Urothelium cell line (cell line): ENCODE results near the gene CNTN1.
A peak's percentile ranks its signal among the peaks of the same experiment; 100 is the strongest.
"Not testable (repeated sequence)": the region's sequence is repeated elsewhere in the genome, so short reads cannot be mapped to it uniquely, and the experiment has no call there.

Source experiments
- DNase-seq: peaks from one replicate; pipeline ENCODE4 v3.0.0; 2011; ENCODE audit warnings: low spot score, mixed read lengths
- FAIRE-seq: peaks from 2 replicates; lab custom pipeline; 2011; peaks lifted over from hg19 to GRCh38; lab: Jason Lieb, UNC

CNTN1 gene

GRCh38 chr12:41014643-41015020, 322.4 kb downstream of the CNTN1 start:
- FAIRE-seq (no peak), DNase-seq (no peak)

- FAIRE-seq (no peak), DNase-seq (no peak)
These were observed 325.8 kb downstream of the CNTN1 start for GRCh38 chr12:41018010-41018409.

GRCh38 chr12:41019461-41019860, 327.2 kb downstream of the CNTN1 start:
- FAIRE-seq (no peak), DNase-seq (no peak)

GRCh38 chr12:41023836-41024235, 331.6 kb downstream of the CNTN1 start:
- DNase-seq (no peak), FAIRE-seq (peak; percentile 9)

GRCh38 chr12:41026151-41026550, 333.9 kb downstream of the CNTN1 start:
- no peak for FAIRE-seq
- DNase-seq = no peak

- no peak for DNase-seq
- FAIRE-seq = no peak
These were observed 340.1 kb downstream of the CNTN1 start for GRCh38 chr12:41032386-41032785.

- FAIRE-seq (no peak), DNase-seq (no peak)
These were observed 342.4 kb downstream of the CNTN1 start for GRCh38 chr12:41034686-41035085.

GRCh38 chr12:41039461-41039860, 347.2 kb downstream of the CNTN1 start:
- DNase-seq (no peak), FAIRE-seq (no peak)

- no peak for DNase-seq
- no peak for FAIRE-seq
These were observed 353.3 kb downstream of the CNTN1 start for GRCh38 chr12:41045509-41045908.

- FAIRE-seq (no peak), DNase-seq (no peak)
These were observed 356.8 kb downstream of the CNTN1 start for GRCh38 chr12:41049033-41049432.

- FAIRE-seq = no peak
- DNase-seq = no peak
These were observed 359.7 kb downstream of the CNTN1 start for GRCh38 chr12:41051954-41052353.

GRCh38 chr12:41052441-41052840, 360.2 kb downstream of the CNTN1 start:
- FAIRE-seq = no peak
- DNase-seq = no peak

GRCh38 chr12:41053046-41053445, 360.8 kb downstream of the CNTN1 start:
- DNase-seq = no peak
- no peak for FAIRE-seq

GRCh38 chr12:41055875-41056577, 363.8 kb downstream of the CNTN1 start:
- DNase-seq (peak; percentile 16), FAIRE-seq (no peak)

GRCh38 chr12:41058266-41058665, 366.0 kb downstream of the CNTN1 start:
- no peak for FAIRE-seq

GRCh38 chr12:41061192-41061591, 369.0 kb downstream of the CNTN1 start:
- DNase-seq = no peak
- FAIRE-seq = no peak

More at GRCh38 chr12:41058266-41058665, 366.0 kb downstream of the CNTN1 start:
- DNase-seq = no peak

- DNase-seq = no peak
These were observed 372.2 kb downstream of the CNTN1 start for GRCh38 chr12:41064411-41064810.

GRCh38 chr12:41067941-41068645, 375.9 kb downstream of the CNTN1 start:
- no peak for FAIRE-seq

More at GRCh38 chr12:41064411-41064810, 372.2 kb downstream of the CNTN1 start:
- no peak for FAIRE-seq

GRCh38 chr12:41073633-41074472, 381.6 kb downstream of the CNTN1 start:
- FAIRE-seq (no peak), DNase-seq (no peak)

More at GRCh38 chr12:41067941-41068645, 375.9 kb downstream of the CNTN1 start:
- DNase-seq = no peak

GRCh38 chr12:41074473-41074769, 382.2 kb downstream of the CNTN1 start:
- FAIRE-seq = no peak
- DNase-seq = no peak

- no peak for FAIRE-seq
These were observed 383.9 kb downstream of the CNTN1 start for GRCh38 chr12:41076114-41076513.

GRCh38 chr12:41081241-41081640, 389.0 kb downstream of the CNTN1 start:
- DNase-seq, FAIRE-seq: not testable (repeated sequence)

More at GRCh38 chr12:41076114-41076513, 383.9 kb downstream of the CNTN1 start:
- no peak for DNase-seq
